K562 (cell line): ENCODE results near the gene TSPAN1. TPM values are rescaled to one million over a fixed set of nuclear protein-coding genes. Genes with fewer than 3 reads are reported as not detected.

Experiments
- ATAC-seq: fragments of 200-7000 bp; cut with Tn5 transposase; 3 replicates; pipeline ENCODE4 v1.9.1; 2020; ENCODE audit warnings: moderate library complexity
- BruUV-seq: library from RNA; stranded (reverse); fragments of 400-500 nt; replicated peaks from 2 replicates; lab custom pipeline; 2021; lab: Mats Ljungman, UMichigan
- CTCF ChIA-PET: fragments of 300-600 bp; formaldehyde crosslinking; extraction: SDS; loops from one replicate; lab custom pipeline; 2021; ENCODE audit warnings: low intra/inter-chr PET ratio; lab: Yijun Ruan, JAX
- POLR2A ChIA-PET: fragments of 300-600, 350-650 bp; sonication (Branson Sonifier 250); formaldehyde crosslinking; extraction: SDS; loops from one replicate; lab custom pipeline; 2021; ENCODE audit warnings: antibody characterized with exemption, inconsistent platforms; lab: Yijun Ruan, JAX
- DNase-seq, 4 experiments: peaks; one replicate each; pipeline versions ENCODE4 v3.0.0 to v3.0.0-alpha.2; 2011 to 2018; ENCODE audit warnings: low spot score in 3 of 4, mixed read lengths in 3 of 4; ENCODE audit errors: extremely low read depth in 1 of 4
- FAIRE-seq: peaks from 2 replicates; lab custom pipeline; 2011; peaks lifted over from hg19 to GRCh38; lab: Jason Lieb, UNC
- H2AFZ ChIP-seq: 2 replicates; pipeline ENCODE4 v1.6.0; 2011; ENCODE audit warnings: low read depth, low read length, control low read depth, inconsistent platforms
- H3K27ac ChIP-seq: fragments of 200-600 bp; 3 replicates; pipeline ENCODE4 v1.8.0; 2011; ENCODE audit warnings: low read depth, mild to moderate bottlenecking, control low read depth, inconsistent platforms, low read length, moderate library complexity, mixed read lengths; ENCODE audit errors: extremely low read depth
- H3K27me3 ChIP-seq, 2 experiments: fragments of 300-600 bp in 1 of 2; 2 replicates in 1 of 2; 3 replicates in 1 of 2; pipeline versions ENCODE4 v1.6.0 to v1.8.0; 2011; ENCODE audit warnings: inconsistent platforms in 2 of 2, low read length in 2 of 2, mild to moderate bottlenecking in 1 of 2, mixed read lengths in 1 of 2, moderate library complexity in 1 of 2; ENCODE audit not compliant: control insufficient read depth in 2 of 2, insufficient read depth in 2 of 2
- H3K36me3 ChIP-seq: fragments of 300-600 bp; 3 replicates; pipeline ENCODE4 v1.8.0; 2011; ENCODE audit warnings: mild to moderate bottlenecking, low read length, inconsistent platforms; ENCODE audit not compliant: control insufficient read depth, insufficient read depth
- H3K4me1 ChIP-seq, 2 experiments: fragments of 200-600 bp in 1 of 2; replicated peaks in 1 of 2; 2 replicates in 1 of 2; 3 replicates in 1 of 2; pipeline versions ENCODE4 v1.5.1 to v1.8.0; 2011; ENCODE audit warnings: inconsistent platforms in 2 of 2, low read length in 2 of 2, mild to moderate bottlenecking in 1 of 2, mixed read lengths in 1 of 2, moderate library complexity in 1 of 2; ENCODE audit not compliant: control insufficient read depth in 2 of 2, insufficient read depth in 2 of 2
- H3K4me2 ChIP-seq: 2 replicates; pipeline ENCODE4 v1.6.1; 2011; ENCODE audit warnings: low read length, control low read depth, inconsistent platforms, mixed read lengths; ENCODE audit not compliant: insufficient read depth
- H3K4me3 ChIP-seq: fragments of 200-600 bp; sonication (generic), shearing (Covaris generic); 2 replicates; pipeline ENCODE4 v1.5.1; 2016; ENCODE audit warnings: control low read depth, inconsistent platforms
- H3K79me2 ChIP-seq: fragments of 200-600 bp; 3 replicates; pipeline ENCODE4 v1.8.0; 2011; ENCODE audit warnings: low read length, inconsistent platforms; ENCODE audit not compliant: control insufficient read depth, insufficient read depth
- H3K9ac ChIP-seq, 2 experiments: 2 replicates each; pipeline versions ENCODE4 v1.6.0 to v1.6.1; 2011; ENCODE audit warnings: low read depth in 2 of 2, low read length in 2 of 2, control low read depth in 1 of 2, inconsistent platforms in 1 of 2, mild to moderate bottlenecking in 1 of 2, mixed read lengths in 1 of 2; ENCODE audit not compliant: insufficient read depth in 1 of 2
- H3K9me1 ChIP-seq: one replicate; pipeline ENCODE4 v1.6.0; 2011; ENCODE audit warnings: inconsistent platforms, mild to moderate bottlenecking, low read length, moderate library complexity; ENCODE audit not compliant: control insufficient read depth, insufficient read depth
- H3K9me3 ChIP-seq: replicated peaks from 2 replicates; pipeline ENCODE4 v1.5.1; 2011; ENCODE audit warnings: low read depth, low read length, inconsistent platforms; ENCODE audit not compliant: control insufficient read depth, insufficient read depth
- H4K20me1 ChIP-seq: replicated peaks from 2 replicates; pipeline ENCODE4 v1.6.1; 2011; ENCODE audit warnings: low read length, inconsistent platforms, mixed read lengths; ENCODE audit not compliant: control insufficient read depth, insufficient read depth
- CHD7 ChIP-seq: fragments of 200-600 bp; sonication (generic); IDR thresholded peaks from one replicate; pipeline ENCODE4 v1.6.1; 2012; ENCODE audit warnings: mild to moderate bottlenecking, low read depth, low read length, inconsistent platforms
- FOS ChIP-seq: IDR thresholded peaks from 3 replicates; pipeline ENCODE4 v1.6.1; 2011; ENCODE audit not compliant: insufficient read length; ENCODE audit errors: extremely low read depth
- HNRNPH1 ChIP-seq: fragments of 200-400 bp; formaldehyde crosslinking; optimal IDR thresholded peaks from 2 replicates; pipeline ENCODE3; 2017; ENCODE audit warnings: low read depth, mild to moderate bottlenecking, low read length, moderate library complexity
- RFX1 ChIP-seq: fragments of 450-650 bp; IDR thresholded peaks from 2 replicates; pipeline ENCODE4 v1.6.1; 2016; ENCODE audit warnings: mild to moderate bottlenecking, moderate library complexity
- SNRNP70 ChIP-seq: fragments of 200-400 bp; formaldehyde crosslinking; optimal IDR thresholded peaks from 2 replicates; pipeline ENCODE3; 2017; ENCODE audit warnings: low read depth, low read length
- SP2 ChIP-seq: IDR thresholded peaks from 2 replicates; pipeline ENCODE4 v1.6.1; 2011; ENCODE audit warnings: mild to moderate bottlenecking, low read depth, low read length, moderate library complexity; ENCODE audit not compliant: poor library complexity, severe bottlenecking; ENCODE audit errors: extremely low read depth
- THRB ChIP-seq: fragments of 450-650 bp; formaldehyde crosslinking; conservative IDR thresholded peaks from 2 replicates; pipeline ENCODE4 v1.4.0; 2022; ENCODE audit warnings: mild to moderate bottlenecking, missing genetic modification characterization
- ZNF212 ChIP-seq: fragments of 450-650 bp; formaldehyde crosslinking; IDR thresholded peaks from 2 replicates; pipeline ENCODE4 v1.4.0; 2020; ENCODE audit warnings: mild to moderate bottlenecking
- ZNF584 ChIP-seq: fragments of 200-800 bp; sonication (Bioruptor generic); IDR thresholded peaks from 2 replicates; pipeline ENCODE4 v1.6.1; 2016; ENCODE audit warnings: low read depth, mild to moderate bottlenecking, missing genetic modification characterization, missing compliant biosample characterization
- ZNF780A ChIP-seq: fragments of 250-450 bp; sonication (Bioruptor Pico); IDR thresholded peaks from 2 replicates; pipeline ENCODE4 v1.5.0; 2021; ENCODE audit warnings: mild to moderate bottlenecking
- WGBS: fragments of 100-300 bp; shearing (Covaris generic); methylation state at CpG from one replicate; pipeline ENCODE4 v1.1.6; 2016; ENCODE audit warnings: low coverage, mixed read lengths; ENCODE audit not compliant: insufficient coverage; ENCODE audit errors: missing lambda C conversion rate; 5-methylcytosine and 5-hydroxymethylcytosine counted together
- in situ Hi-C: fragments of 300-500 bp; cut with MboI; formaldehyde crosslinking; loops from 4 replicates; pipeline ENCODE4 v1.15.0; 2018; ENCODE audit warnings: inconsistent platforms, mixed read lengths
- intact Hi-C: fragments of 100-400 bp; cut with micrococcal nuclease; formaldehyde crosslinking; loops from 2 replicates; pipeline ENCODE4 v1.14.2; 2022
- polyA plus RNA-seq, 8 experiments: library from polyadenylated mRNA; depleted of rRNA in 4 of 8; stranded (reverse) in 5 of 8; unstranded in 3 of 8; fragments of >200 nt; fragmentation: Nextera tagmentation in 2 of 8; fragmentation: Illumina TruSeq in 1 of 8; extraction: Ambion mirVana in 2 of 8; extraction: Trizol in 1 of 8; gene quantifications; 2 replicates each; pipeline versions ENCODE4 v1.2.1 to v1.2.3, GENCODE V29; 2011 to 2014; ENCODE audit warnings: inconsistent platforms in 1 of 8, missing spikeins in 1 of 8
- total RNA-seq, 7 experiments: library from RNA; depleted of rRNA in 6 of 7; stranded (reverse); fragments of >200 nt in 6 of 7; fragmentation: Illumina TruSeq in 2 of 7; extraction: Trizol in 2 of 7; gene quantifications; 2 replicates each; pipeline versions ENCODE4 v1.2.1 to v1.2.3, GENCODE V29; 2011 to 2021; ENCODE audit warnings: low replicate concordance in 1 of 7

TSPAN1 gene
- total and polyA plus RNA-seq, 9 of the 15 experiments (the other 6 are each of a cell fraction or from before 2014, with no cell fraction given), result 0.58 TPM; not detected in 8

GRCh38 chr1:46153228-46153627 is 21.7 kb upstream of the TSPAN1 start:
- POLR2A ChIA-PET, result no interaction called here
- Histone ChIP-seq H3K9ac (no peak overlapping the region), H3K27ac (no peak overlapping the region), H3K9me3 (0 out of 2 replicates have a peak, but pooled peaks cover 3% of the 10 kb centered on the region), H3K9me1 (no peaks in the 10 kb centered on the region), H3K4me2 (no peak overlapping the region), H3K79me2 (no peaks in the 10 kb centered on the region), H3K4me1 (peaks cover 34 to 40% of the 10 kb centered on the region in 2 experiments), H3K4me3 (no peak overlapping the region), H2AFZ (no peak overlapping the region; the same call in 1 of the 2 replicates), H4K20me1 (no peaks in the 10 kb centered on the region), H3K36me3 (no peaks in the 10 kb centered on the region), H3K27me3 (no peaks in the 10 kb centered on the region)
- CTCF ChIA-PET, result no interaction called here
- FAIRE-seq (no peak), ATAC-seq (no peak), DNase-seq (no peak)
- in situ Hi-C loops (no loop called here), intact Hi-C loops (no loop called here)
- 63% methylated on average over 1 of the region's 1 CpG for WGBS
- no TSS peak for BruUV-seq
- TF ChIP-seq HNRNPH1 (no peak), CHD7 (no peak), THRB (CRISPR knock-in tag) (no peak), FOS (no peak), RFX1 (no peak), SNRNP70 (no peak), ZNF780A (CRISPR knock-in tag) (no peak), SP2 (no peak), ZNF212 (CRISPR knock-in tag) (no peak), ZNF584 (CRISPR knock-in tag) (no peak)
